GM23248 (cell line): ENCODE measurements around the gene CD1E.

ENCODE experiments used
- EZH2 ChIP-seq: fragments of 200-600 bp; sonication (generic); IDR thresholded peaks from 2 replicates; pipeline ENCODE4 v1.6.1; 2018; ENCODE audit warnings: antibody characterized with exemption, mild to moderate bottlenecking; ENCODE audit not compliant: insufficient read depth, poor library complexity, severe bottlenecking
- EZH2phosphoT487 ChIP-seq: fragments of 200-600 bp; sonication (generic); IDR thresholded peaks from 2 replicates; pipeline ENCODE4 v1.6.1; 2018; ENCODE audit warnings: antibody characterized with exemption, moderate library complexity, mild to moderate bottlenecking, low read depth; ENCODE audit not compliant: insufficient read depth

- TF ChIP-seq EZH2 (no peak), EZH2phosphoT487 (no peak)
Observed at GRCh38 chr1:158398818-158399514, 45.3 kb downstream of the CD1E start, which contains the start of gene OR10T2.
